ENCODE measurements around the gene STIP1. TPM values are rescaled to one million over a fixed set of nuclear protein-coding genes. Genes with fewer than 3 reads are reported as not detected.

The STIP1 gene
- total and polyA plus RNA-seq, 2 of the 8 experiments (the other 6 are each of a cell fraction or from before 2014, with no cell fraction given): 140 to 329 TPM

DNA sequence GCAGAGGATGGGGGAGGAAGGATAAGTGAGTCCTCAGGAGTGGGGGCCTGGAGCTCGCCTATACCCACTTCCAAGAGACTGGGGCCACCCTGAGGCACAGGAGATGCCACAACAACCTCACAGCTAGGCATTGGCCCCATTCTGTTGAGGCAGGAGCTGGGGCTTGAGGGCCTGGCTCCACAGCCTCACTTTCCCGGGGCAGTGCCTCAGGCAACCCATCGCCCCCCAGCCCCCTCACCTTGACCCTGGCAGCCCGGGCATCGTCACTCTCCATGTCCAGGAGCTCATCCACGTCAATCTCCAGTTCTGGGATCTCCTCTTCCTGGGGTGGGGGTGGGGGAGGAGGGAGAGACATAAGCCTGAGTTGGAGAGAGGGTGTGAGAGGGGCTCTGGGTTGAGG, 59.0 kb downstream of the STIP1 start:
- Histone ChIP-seq H2BK12ac (ENCODE audit: low read depth, low read length) (no peak overlapping the region), H3K23me2 (ENCODE audit: low read depth, low read length) (peaks cover 20% of the 10 kb centered on the region), H2BK20ac (ENCODE audit: low read length) (no peak overlapping the region), H3K23ac (ENCODE audit: insufficient read length) (no peak overlapping the region), H3K9me3 (ENCODE audit: insufficient read depth in 2 of 2, low read depth in 1 of 2, low read length in 1 of 2) (no peaks in the 10 kb centered on the region), H3K4ac (replicated peaks; ENCODE audit: insufficient read length, low read depth, low read length) (no peak overlapping the region), H3K56ac (replicated peaks; ENCODE audit: insufficient read length, low read depth, low read length) (no peak overlapping the region), H3K4me1 (replicated peaks in 1 of 4; ENCODE audit: control insufficient read depth in 3 of 4, insufficient read depth in 4 of 4, low read length in 3 of 4) (peaks cover 0 to 40% (median 33%) of the 10 kb centered on the region in 4 experiments; a peak in 6 of 7 replicates), H3K4me3 (ENCODE audit: extremely low read depth in 1 of 4, insufficient read depth in 2 of 4, low read depth in 3 of 4, low read length in 4 of 4) (peak overlapping the region; percentile 56 to 99 (median 90); a peak in 4 of 8 replicates), H3K9ac (replicated peaks in 1 of 4; ENCODE audit: extremely low read depth in 1 of 4, low read depth in 3 of 4, low read length in 3 of 4) (no peak overlapping the region), H3K79me2 (ENCODE audit: control insufficient read depth in 1 of 2, insufficient read depth in 2 of 2, low read length in 2 of 2) (peaks cover 6 to 21% of the 10 kb centered on the region in 2 experiments; a peak in 3 of 4 replicates), H3K79me1 (ENCODE audit: low read depth, low read length) (peaks cover 6% of the 10 kb centered on the region), H4K8ac (ENCODE audit: extremely low read depth, insufficient read depth, low read length) (no peak overlapping the region), H2BK120ac (replicated peaks; ENCODE audit: low read depth, low read length) (no peak overlapping the region), H4K20me1 (replicated peaks in 1 of 2; ENCODE audit: control insufficient read depth in 1 of 2, insufficient read depth in 2 of 2, low read length in 2 of 2) (peaks cover 0 to 13% of the 10 kb centered on the region in 2 experiments), H3K18ac (ENCODE audit: extremely low read depth, low read length) (no peak overlapping the region), H2BK5ac (ENCODE audit: low read depth, low read length) (0 out of 2 replicates have a peak overlapping the region, but pooled peaks have one; percentile 90), H2AFZ (ENCODE audit: low read length) (no peak overlapping the region), H3K14ac (ENCODE audit: insufficient read length) (no peak overlapping the region), H2BK15ac (ENCODE audit: low read length) (no peak overlapping the region), H4K5ac (ENCODE audit: insufficient read length, low read depth, low read length) (no peak overlapping the region), H3K36me3 (ENCODE audit: control insufficient read depth in 2 of 4, insufficient read depth in 4 of 4, low read length in 3 of 4) (peaks cover 0 to 17% (median 4%) of the 10 kb centered on the region in 4 experiments; a peak in 4 of 8 replicates), H3K4me2 (ENCODE audit: insufficient read depth in 1 of 2, low read depth in 2 of 2, low read length in 2 of 2) (peak overlapping the region; percentile 71 to 73), H2AK5ac (ENCODE audit: low read depth, low read length) (no peak overlapping the region), H3K27me3 (replicated peaks in 1 of 4; ENCODE audit: control insufficient read depth in 3 of 4, extremely low read depth in 1 of 4, insufficient read depth in 3 of 4, low read length in 3 of 4) (no peaks in the 10 kb centered on the region), H4K91ac (replicated peaks; ENCODE audit: insufficient read length, low read length) (no peak overlapping the region), H3K27ac (ENCODE audit: low read depth, low read length) (no peak overlapping the region)
- CTCF ChIA-PET (ENCODE audit: partially characterized antibody): interaction anchor here (1.0 to 10.0 kb wide), 8 partner anchors 19 to 112 kb away, joined by 3 to 102 read pairs (median 16); partner anchors contain the start of genes CATSPERZ, ESRRA, FERMT3 and NUDT22
- 65% methylated on average over 6 of the region's 6 CpGs; no CpG with 5 or more reads in 1 of the 2 experiments for WGBS, 2 experiments (ENCODE audit: extremely low coverage in 1 of 2, insufficient coverage in 1 of 2, insufficient read length in 1 of 2, insufficient replicate concordance in 2 of 2, low coverage in 1 of 2, low lambda C conversion rate in 2 of 2, missing lambda C conversion rate in 1 of 2)
- FAIRE-seq (no peak), DNase-seq (ENCODE audit: low read depth in 1 of 2, low spot score in 2 of 2) (no peak)
- no peak for TF ChIP-seq CBX5 (IDR thresholded peaks at IDR 0.05; ENCODE audit: low read depth, low read length)
- no peak for TF ChIP-seq RXRA (IDR thresholded peaks at IDR 0.05; ENCODE audit: insufficient read depth, low read depth, low read length)
- no peak for TF ChIP-seq ASH2L (IDR thresholded peaks at IDR 0.05; ENCODE audit: low read length)
- no peak for TF ChIP-seq NRF1 (IDR thresholded peaks at IDR 0.05; ENCODE audit: low read depth, low read length)
- TF ChIP-seq CTBP2 (IDR thresholded peaks at IDR 0.05; ENCODE audit: borderline replicate concordance, insufficient read depth, insufficient read length, low read length): no peak
- TF ChIP-seq GTF2F1 (IDR thresholded peaks at IDR 0.05; ENCODE audit: borderline replicate concordance, low read depth, low read length): no peak
- no peak for TF ChIP-seq SIRT6 (IDR thresholded peaks at IDR 0.05; ENCODE audit: low read length)
- TF ChIP-seq KDM1A (IDR thresholded peaks at IDR 0.05; ENCODE audit: borderline replicate concordance, low read length): no peak
- no peak for TF ChIP-seq SUZ12 (IDR thresholded peaks at IDR 0.05; ENCODE audit: low read length)
- no peak for TF ChIP-seq POLR2A (IDR thresholded peaks at IDR 0.05; ENCODE audit: control extremely low read depth in 1 of 2, low read depth in 2 of 2, low read length in 2 of 2)
- TF ChIP-seq TEAD4 (IDR thresholded peaks at IDR 0.05; ENCODE audit: low read depth, low read length): no peak
- POLR2A ChIA-PET (ENCODE audit: partially characterized antibody): interaction anchor here (0.7 to 13.1 kb wide), 17 partner anchors 10 to 59 kb away, joined by 3 to 352 read pairs (median 9); partner anchors contain the start of genes BAD, DNAJC4, FERMT3 and GPR137

Measured in H1 (cell line).